HG02870 (cell line): Measurements from ENCODE around the gene GID8.

Experiments used
- ATAC-seq: cut with Tn5 transposase; IDR thresholded peaks from one replicate; pipeline ENCODE4 v1.9.1; 2021; ENCODE audit warnings: mild to moderate bottlenecking, moderate library complexity; ENCODE audit not compliant: unreplicated experiment

The GID8 gene

GRCh38 chr20:62968378-62969178, 30.6 kb downstream of the GID8 start:
- no peak for ATAC-seq

GRCh38 chr20:62969179-62969760, 31.3 kb downstream of the GID8 start:
- ATAC-seq, result no peak

- no peak for ATAC-seq
These were observed 32.0 kb downstream of the GID8 start for GRCh38 chr20:62969939-62970306.

GRCh38 chr20:62970307-62971210, 32.6 kb downstream of the GID8 start:
- no peak for ATAC-seq

- ATAC-seq, result no peak
These were observed 33.4 kb downstream of the GID8 start for GRCh38 chr20:62971211-62971949.

GRCh38 chr20:62971950-62972844, 34.2 kb downstream of the GID8 start:
- ATAC-seq, result peak; percentile 67

GRCh38 chr20:62972845-62973745, 35.1 kb downstream of the GID8 start:
- ATAC-seq, result no peak

- no peak for ATAC-seq
These were observed 37.4 kb downstream of the GID8 start for GRCh38 chr20:62975251-62975760.

- ATAC-seq, result no peak
These were observed 38.0 kb downstream of the GID8 start for GRCh38 chr20:62975812-62976508.

GRCh38 chr20:62976886-62977285, 38.9 kb downstream of the GID8 start:
- no peak for ATAC-seq

GRCh38 chr20:62977613-62978560, 39.9 kb downstream of the GID8 start:
- peak; percentile 56 for ATAC-seq

- no peak for ATAC-seq
These were observed 40.6 kb downstream of the GID8 start for GRCh38 chr20:62978561-62978943.

GRCh38 chr20:62979310-62979709, 41.4 kb downstream of the GID8 start:
- ATAC-seq, result no peak

GRCh38 chr20:62979876-62980373, 42.0 kb downstream of the GID8 start:
- ATAC-seq, result no peak

- no peak for ATAC-seq
These were observed 42.5 kb downstream of the GID8 start for GRCh38 chr20:62980380-62980960.

- no peak for ATAC-seq
These were observed 43.0 kb downstream of the GID8 start for GRCh38 chr20:62980970-62981369.
